Breast epithelium (tissue), 3 donors: ENCODE data around the gene ZAR1.

ENCODE experiments used
- POLR2A ChIP-seq: fragments of 450-650 bp; IDR thresholded peaks from one replicate; pipeline ENCODE4 v1.6.1; 2016; ENCODE audit warnings: antibody characterized with exemption, mild to moderate bottlenecking, moderate library complexity
- TF ChIP-seq, protein P1 (sequence below), 3 donors: fragments of 450-650 bp; IDR thresholded peaks; one replicate each; pipeline ENCODE4 v1.5.1; 2016 to 2017; ENCODE audit warnings: antibody characterized with exemption in 3 of 3, mild to moderate bottlenecking in 3 of 3, moderate library complexity in 3 of 3

DNA sequence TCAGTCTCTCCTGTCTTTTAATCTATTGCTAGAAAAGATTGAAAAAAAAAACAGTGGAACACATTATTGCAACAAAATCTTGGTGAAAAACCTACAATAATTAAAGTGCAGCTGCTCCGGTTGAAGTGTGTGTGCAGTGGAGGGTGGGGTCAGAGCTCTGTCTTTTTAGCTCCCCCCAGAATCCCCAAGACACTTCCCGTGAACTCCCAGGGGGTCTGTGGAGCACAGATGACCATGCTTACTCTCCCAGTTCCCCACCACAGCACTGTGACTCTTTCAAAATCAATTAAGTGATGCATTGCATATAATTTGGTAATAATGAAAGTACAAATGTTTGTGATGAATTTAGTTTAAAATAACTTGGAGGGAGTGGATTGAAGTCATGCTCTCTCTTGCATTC, 22.6 kb upstream of the ZAR1 start:
- TF ChIP-seq, protein P1, sequence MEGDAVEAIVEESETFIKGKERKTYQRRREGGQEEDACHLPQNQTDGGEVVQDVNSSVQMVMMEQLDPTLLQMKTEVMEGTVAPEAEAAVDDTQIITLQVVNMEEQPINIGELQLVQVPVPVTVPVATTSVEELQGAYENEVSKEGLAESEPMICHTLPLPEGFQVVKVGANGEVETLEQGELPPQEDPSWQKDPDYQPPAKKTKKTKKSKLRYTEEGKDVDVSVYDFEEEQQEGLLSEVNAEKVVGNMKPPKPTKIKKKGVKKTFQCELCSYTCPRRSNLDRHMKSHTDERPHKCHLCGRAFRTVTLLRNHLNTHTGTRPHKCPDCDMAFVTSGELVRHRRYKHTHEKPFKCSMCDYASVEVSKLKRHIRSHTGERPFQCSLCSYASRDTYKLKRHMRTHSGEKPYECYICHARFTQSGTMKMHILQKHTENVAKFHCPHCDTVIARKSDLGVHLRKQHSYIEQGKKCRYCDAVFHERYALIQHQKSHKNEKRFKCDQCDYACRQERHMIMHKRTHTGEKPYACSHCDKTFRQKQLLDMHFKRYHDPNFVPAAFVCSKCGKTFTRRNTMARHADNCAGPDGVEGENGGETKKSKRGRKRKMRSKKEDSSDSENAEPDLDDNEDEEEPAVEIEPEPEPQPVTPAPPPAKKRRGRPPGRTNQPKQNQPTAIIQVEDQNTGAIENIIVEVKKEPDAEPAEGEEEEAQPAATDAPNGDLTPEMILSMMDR (IDR thresholded peaks at IDR 0.05): no peak
- no peak for TF ChIP-seq POLR2A
